HG03565 (cell line): ENCODE measurements around the gene IPCEF1.
"Not testable (repeated sequence)": the region's sequence is repeated elsewhere in the genome, so short reads cannot be mapped to it uniquely, and the experiment has no call there.

Source experiments
- ATAC-seq: cut with Tn5 transposase; IDR thresholded peaks from one replicate; pipeline ENCODE4 v1.9.1; 2021; ENCODE audit warnings: mild to moderate bottlenecking, moderate library complexity; ENCODE audit not compliant: unreplicated experiment

The IPCEF1 gene

GRCh38 chr6:154251116-154251515 is 105.5 kb downstream of the IPCEF1 start:
- ATAC-seq, result no peak

- peak; percentile 78 for ATAC-seq
Observed at GRCh38 chr6:154249499-154250298, 106.9 kb downstream of the IPCEF1 start.

DNA sequence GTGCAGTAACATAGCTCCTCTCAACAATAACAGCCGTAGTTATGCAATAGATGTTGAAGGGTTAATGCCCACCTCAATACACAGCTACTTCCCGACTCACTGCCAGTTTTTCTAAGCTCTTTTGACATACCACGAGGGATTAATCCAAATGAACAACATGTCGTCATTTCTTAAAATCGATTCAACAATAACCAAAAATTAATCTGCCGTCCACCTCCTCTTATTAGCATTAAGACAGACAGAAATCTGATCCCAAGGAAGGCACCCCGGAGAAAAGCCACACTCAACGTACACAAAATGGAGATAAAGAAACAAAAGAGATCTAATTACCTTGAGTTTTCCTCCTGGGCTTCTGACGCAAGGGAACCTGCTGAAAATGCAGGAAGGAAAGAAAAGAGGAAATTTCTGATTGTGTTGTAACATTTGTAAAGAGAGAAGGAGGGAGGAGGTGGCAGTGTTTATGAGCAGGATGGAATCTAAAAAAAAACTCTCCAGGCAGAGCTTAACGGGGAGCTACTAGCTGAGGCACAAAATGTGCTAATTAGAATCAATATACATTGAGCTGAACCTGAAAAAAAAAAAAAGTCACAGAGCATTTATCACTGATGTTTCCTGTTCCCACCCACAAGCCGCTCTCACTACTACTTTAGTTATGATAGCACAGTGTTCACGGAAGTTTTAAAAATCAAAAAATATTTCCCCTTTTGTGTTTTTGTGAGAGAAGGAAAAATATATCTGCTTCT is 109.3 kb downstream of the IPCEF1 start:
- ATAC-seq, result peak; percentile 42

- no peak for ATAC-seq
Observed at GRCh38 chr6:154246723-154247118, 109.9 kb downstream of the IPCEF1 start.

GRCh38 chr6:154245506-154245905 is 111.1 kb downstream of the IPCEF1 start:
- ATAC-seq, result no peak

- no peak for ATAC-seq
Observed at GRCh38 chr6:154243793-154244750, 112.5 kb downstream of the IPCEF1 start.

GRCh38 chr6:154242617-154243357 is 113.8 kb downstream of the IPCEF1 start:
- ATAC-seq, result no peak

GRCh38 chr6:154241581-154241980 is 115.0 kb downstream of the IPCEF1 start:
- no peak for ATAC-seq

DNA sequence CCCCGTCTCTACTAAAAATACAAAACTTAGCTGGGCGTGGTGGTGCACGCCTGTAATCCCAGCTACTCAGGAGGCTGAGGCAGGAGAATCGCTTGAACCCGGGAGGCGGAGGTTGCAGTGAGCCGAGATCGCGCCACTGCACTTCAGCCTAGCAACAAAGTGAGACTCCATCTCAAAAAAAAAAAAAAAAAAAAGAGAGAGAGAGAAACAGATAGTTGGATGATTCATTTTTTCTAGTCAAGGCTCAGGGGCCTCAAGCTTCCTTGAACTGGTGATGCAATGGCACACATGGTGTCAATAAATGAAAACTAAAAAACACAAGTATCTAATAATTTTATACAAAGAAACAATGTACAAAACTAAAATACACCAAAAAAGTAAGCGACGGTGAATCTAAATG is 115.5 kb downstream of the IPCEF1 start:
- not testable (repeated sequence) for ATAC-seq

DNA sequence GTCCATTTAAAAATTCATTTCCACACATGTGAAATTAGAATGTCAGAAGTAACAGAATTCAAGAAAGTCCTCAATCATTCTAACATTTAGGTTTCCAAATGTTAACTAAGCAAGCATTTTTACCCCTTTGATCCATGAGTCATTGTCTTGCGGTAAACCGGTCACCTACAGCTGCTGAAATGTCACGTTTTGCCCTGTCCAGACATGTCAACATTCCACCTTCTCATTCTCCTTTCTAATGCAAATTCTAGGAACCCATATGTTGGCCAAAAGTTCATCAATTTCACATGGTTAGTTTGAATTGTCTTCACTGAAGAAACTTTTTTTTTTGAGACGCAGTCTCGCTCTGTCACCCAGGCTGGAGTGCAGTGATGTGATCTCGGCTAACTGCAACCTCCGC is 117.2 kb downstream of the IPCEF1 start:
- no peak for ATAC-seq

- no peak for ATAC-seq
Observed at GRCh38 chr6:154238831-154239230, 117.8 kb downstream of the IPCEF1 start.

DNA sequence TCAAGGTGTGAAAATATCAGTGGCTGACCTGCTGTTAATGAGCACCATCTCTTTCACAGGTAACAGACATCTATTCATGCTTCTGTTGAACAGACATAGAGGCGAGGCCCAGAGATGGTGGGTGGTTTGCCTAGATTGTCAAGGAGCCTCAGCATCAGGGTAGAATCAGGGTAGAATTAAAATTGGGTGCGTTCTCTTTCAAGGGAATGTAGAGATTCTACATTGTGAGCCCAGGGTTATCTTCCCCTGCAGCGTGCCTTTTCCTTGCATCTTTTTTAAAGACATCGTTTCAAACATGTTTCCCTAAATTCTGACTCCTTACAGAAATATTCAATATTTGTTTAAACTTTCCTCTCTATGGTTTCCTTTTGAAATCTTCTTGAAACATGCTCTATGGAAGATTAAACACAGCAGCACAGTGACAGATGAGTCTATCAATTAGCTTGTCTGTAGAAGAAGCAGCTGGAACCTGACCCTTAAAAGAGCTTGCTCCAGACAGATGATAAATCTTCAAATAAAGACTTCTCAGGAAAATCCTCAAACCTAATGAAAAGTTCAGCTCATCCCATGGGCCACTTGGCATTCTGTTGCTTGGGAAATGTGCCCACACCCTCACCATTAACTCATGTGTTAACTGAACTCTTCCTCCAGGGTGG is 119.8 kb downstream of the IPCEF1 start:
- ATAC-seq, result no peak

GRCh38 chr6:154234019-154234772 is 122.4 kb downstream of the IPCEF1 start:
- peak; percentile 39 for ATAC-seq

DNA sequence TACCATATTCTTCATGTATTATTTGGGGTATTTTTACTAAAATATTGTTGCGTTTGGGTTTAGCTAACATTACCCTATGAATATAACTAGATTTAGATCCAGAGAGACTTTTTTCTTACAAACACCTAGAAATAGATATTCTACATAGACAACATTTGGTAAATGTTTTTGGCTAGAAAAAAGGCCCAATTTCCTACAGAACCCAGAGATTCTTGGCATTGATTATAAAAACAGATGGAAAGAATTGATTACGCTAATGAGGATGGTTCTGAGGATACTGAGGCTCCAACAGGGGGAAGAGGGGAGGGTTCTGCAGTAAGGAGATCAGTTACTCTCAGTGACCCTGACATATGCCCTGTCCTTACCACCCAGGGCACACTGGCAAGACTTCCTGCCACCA is 123.2 kb downstream of the IPCEF1 start:
- ATAC-seq, result no peak

DNA sequence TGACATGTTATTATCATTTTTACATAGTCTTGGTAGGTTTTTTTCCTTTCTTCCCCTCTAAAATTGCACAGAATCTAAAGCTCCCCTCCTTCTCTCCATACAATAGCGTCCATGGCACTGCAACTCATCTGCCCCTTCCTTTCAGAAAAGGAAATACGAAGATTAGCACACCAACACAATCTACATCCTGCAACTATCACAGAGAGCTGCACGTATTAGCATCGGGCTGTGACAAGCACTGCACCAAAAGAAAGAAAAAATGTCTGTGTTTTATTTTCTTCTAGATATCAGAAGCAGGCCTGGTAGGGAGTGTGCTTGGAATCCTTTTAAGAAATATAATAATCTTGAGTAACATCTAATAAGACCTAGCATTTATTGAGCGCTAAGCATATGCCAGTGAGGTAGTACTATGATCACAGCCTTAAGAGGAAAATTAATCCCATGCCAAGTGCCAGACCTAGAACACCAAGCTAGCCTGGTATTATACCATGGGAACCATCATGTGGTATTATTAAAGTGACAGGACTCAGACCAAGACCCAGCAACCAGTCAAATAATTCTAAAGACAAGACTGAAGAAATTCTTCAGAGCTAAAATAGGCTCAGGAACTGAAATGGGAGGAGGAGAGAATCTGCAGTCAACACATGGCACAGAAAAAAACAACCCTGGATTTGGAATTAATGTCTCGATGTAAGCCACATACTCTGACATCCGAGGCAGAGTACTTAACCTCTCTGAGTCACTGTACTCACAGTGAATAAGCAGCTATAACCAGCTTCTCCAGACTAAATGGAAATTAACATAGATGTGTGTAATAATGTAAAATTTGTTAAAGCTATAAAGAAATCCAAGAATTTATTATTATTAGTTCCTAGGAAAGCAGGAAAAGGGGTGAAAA is 124.3 kb downstream of the IPCEF1 start:
- ATAC-seq, result no peak

DNA sequence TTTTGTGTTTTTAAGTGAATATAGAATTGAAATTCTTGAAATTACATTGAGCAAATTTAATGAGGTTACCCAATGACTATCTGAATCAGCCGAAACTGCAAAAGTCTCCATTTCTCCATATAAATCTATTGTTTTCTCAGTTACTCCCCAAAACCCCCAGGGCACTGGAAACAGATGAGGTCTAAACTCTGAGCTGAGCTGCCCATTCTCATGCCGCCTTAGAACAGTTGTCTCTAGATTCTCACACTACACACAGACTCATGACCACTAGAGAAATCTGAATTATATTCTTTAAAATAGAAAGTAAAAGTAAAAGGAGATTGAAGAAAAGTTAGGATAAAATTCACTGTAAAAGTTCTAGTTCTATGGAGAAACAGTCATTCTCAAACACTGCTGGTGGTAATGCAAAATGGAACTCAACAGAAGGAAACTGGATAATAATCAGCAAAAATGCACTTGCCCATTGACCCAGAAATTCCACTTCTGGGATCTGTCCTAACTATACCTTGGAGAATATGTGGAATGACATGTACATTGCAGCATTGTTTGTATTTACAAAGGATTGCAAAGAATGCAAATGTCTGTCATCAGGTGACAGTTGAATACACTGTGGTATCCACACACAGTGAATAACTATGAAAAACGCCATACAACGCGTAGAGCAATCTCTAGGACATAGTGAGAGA is 125.5 kb downstream of the IPCEF1 start:
- no peak for ATAC-seq

DNA sequence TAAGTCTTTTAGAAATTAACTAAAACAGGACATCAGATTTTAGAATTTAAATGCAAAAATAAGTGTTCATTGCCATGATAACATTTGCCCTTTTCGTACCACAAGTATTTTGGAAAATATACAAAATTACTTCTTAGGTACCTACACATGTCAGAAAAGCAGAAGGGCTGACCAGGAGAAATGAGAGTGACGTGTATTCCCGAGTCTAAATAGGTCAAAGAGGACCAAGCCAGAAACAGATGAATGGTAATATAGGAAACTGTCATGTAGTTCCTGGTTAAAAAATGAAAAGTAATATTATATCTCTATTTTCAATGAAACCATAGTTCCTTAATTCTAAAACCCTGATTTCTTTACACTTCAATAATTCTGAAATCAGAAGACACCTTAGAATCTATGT is 126.2 kb downstream of the IPCEF1 start:
- ATAC-seq, result no peak

GRCh38 chr6:154229786-154230185 is 126.8 kb downstream of the IPCEF1 start:
- peak; percentile 85 for ATAC-seq
